GM21786 (cell line): Measurements from ENCODE around the gene SLC35A4.
A peak's percentile ranks its signal among the peaks of the same experiment; 100 is the strongest.

Experiments used
- ATAC-seq: cut with Tn5 transposase; IDR thresholded peaks from one replicate; pipeline ENCODE4 v1.9.1; 2021; ENCODE audit not compliant: unreplicated experiment

SLC35A4 gene

GRCh38 chr5:140564196-140565023 lies at the start of gene SLC35A4, which contains the start of gene APBB3:
Gene SLC35A4 (plus strand): TSS chr5:140564828. CDS start chr5:140567170, 2,342 bp downstream.
Gene APBB3 (minus strand): TSS chr5:140564598. CDS start chr5:140564245, 353 bp downstream.
- peak; percentile 88 for ATAC-seq

- no peak for ATAC-seq
These were observed 40.6 kb upstream of the SLC35A4 start for GRCh38 chr5:140524003-140524402.

GRCh38 chr5:140540227-140540626 lies 24.4 kb upstream of the SLC35A4 start:
- ATAC-seq: no peak

- ATAC-seq: no peak
These were observed 21.7 kb upstream of the SLC35A4 start for GRCh38 chr5:140542972-140543371.

- ATAC-seq: no peak
These were observed 19.6 kb upstream of the SLC35A4 start for GRCh38 chr5:140544986-140545385.

- no peak for ATAC-seq
These were observed 19.0 kb upstream of the SLC35A4 start for GRCh38 chr5:140545606-140546005.

- ATAC-seq: no peak
These were observed 17.6 kb upstream of the SLC35A4 start for GRCh38 chr5:140546851-140547507.

GRCh38 chr5:140547508-140548299 lies 16.9 kb upstream of the SLC35A4 start, which contains the start of gene EIF4EBP3:
Gene EIF4EBP3 (plus strand): TSS chr5:140547662. CDS start chr5:140547738, 76 bp downstream.
- peak; percentile 96 for ATAC-seq

GRCh38 chr5:140548300-140548688 lies 16.3 kb upstream of the SLC35A4 start:
- ATAC-seq: no peak

GRCh38 chr5:140548791-140549190 lies 15.8 kb upstream of the SLC35A4 start:
- no peak for ATAC-seq

- ATAC-seq: no peak
These were observed 15.1 kb upstream of the SLC35A4 start for GRCh38 chr5:140549237-140550144.

- ATAC-seq: no peak
These were observed 14.2 kb upstream of the SLC35A4 start for GRCh38 chr5:140550147-140551079.

- ATAC-seq: no peak
These were observed 12.8 kb upstream of the SLC35A4 start for GRCh38 chr5:140551872-140552271.

GRCh38 chr5:140553657-140554056 lies 11.0 kb upstream of the SLC35A4 start:
- no peak for ATAC-seq

- ATAC-seq: no peak
These were observed 10.2 kb upstream of the SLC35A4 start for GRCh38 chr5:140554454-140554853.

- ATAC-seq: no peak
These were observed 8.8 kb upstream of the SLC35A4 start for GRCh38 chr5:140555747-140556312.

- ATAC-seq: no peak
These were observed 8.2 kb upstream of the SLC35A4 start for GRCh38 chr5:140556438-140556837.

- ATAC-seq: peak; percentile 95
These were observed 7.4 kb upstream of the SLC35A4 start, which contains the start of gene SRA1 for GRCh38 chr5:140557136-140557805. Gene SRA1 (minus strand): TSS chr5:140557473. CDS start chr5:140557452, 21 bp downstream.
